Trophoblast cell (in vitro differentiated cells and primary cell): ENCODE measurements around the gene AGBL5.

Experiments
- DNase-seq, 2 donors: peaks; one replicate each; pipeline ENCODE4 v3.0.0-alpha.2; 2016
- H2AFZ ChIP-seq: 2 replicates; pipeline ENCODE4 v1.6.1; 2013; ENCODE audit warnings: low read length, moderate library complexity, mild to moderate bottlenecking; ENCODE audit not compliant: insufficient read depth, poor library complexity
- H2AK5ac ChIP-seq: 2 replicates; pipeline ENCODE4 v1.6.1; 2013; ENCODE audit warnings: mild to moderate bottlenecking, low read length
- H2BK120ac ChIP-seq: 2 replicates; pipeline ENCODE4 v1.6.1; 2013; ENCODE audit warnings: low read length, mild to moderate bottlenecking, moderate library complexity; ENCODE audit not compliant: insufficient read depth, poor library complexity
- H2BK12ac ChIP-seq: 2 replicates; pipeline ENCODE4 v1.6.1; 2013; ENCODE audit warnings: mild to moderate bottlenecking, low read length, moderate library complexity
- H2BK5ac ChIP-seq: 2 replicates; pipeline ENCODE4 v1.6.1; 2013; ENCODE audit warnings: low read length, low read depth, moderate library complexity, mild to moderate bottlenecking; ENCODE audit not compliant: poor library complexity
- H3K14ac ChIP-seq: 2 replicates; pipeline ENCODE4 v1.6.1; 2013; ENCODE audit warnings: mild to moderate bottlenecking, low read length
- H3K18ac ChIP-seq: 2 replicates; pipeline ENCODE4 v1.6.1; 2013; ENCODE audit warnings: mild to moderate bottlenecking, low read length
- H3K23ac ChIP-seq: 2 replicates; pipeline ENCODE4 v1.6.1; 2013; ENCODE audit warnings: low read length
- H3K27ac ChIP-seq: 2 replicates; pipeline ENCODE4 v1.5.1; 2013; ENCODE audit warnings: low read depth, mild to moderate bottlenecking, inconsistent platforms, low read length, moderate library complexity
- H3K27me3 ChIP-seq: 2 replicates; pipeline ENCODE4 v1.6.1; 2013; ENCODE audit warnings: inconsistent platforms, mild to moderate bottlenecking, low read length, moderate library complexity; ENCODE audit not compliant: insufficient read depth
- H3K36me3 ChIP-seq, 2 experiments: 1 replicate in 1 of 2; 2 replicates in 1 of 2; pipeline ENCODE4 v1.6.1; 2013; ENCODE audit warnings: low read length in 2 of 2, mild to moderate bottlenecking in 2 of 2, moderate library complexity in 1 of 2; ENCODE audit not compliant: insufficient read depth in 2 of 2, control insufficient read depth in 1 of 2
- H3K4ac ChIP-seq: 2 replicates; pipeline ENCODE4 v1.6.1; 2013; ENCODE audit warnings: low read depth, mild to moderate bottlenecking, low read length, moderate library complexity
- H3K4me1 ChIP-seq, 2 experiments: 1 replicate in 1 of 2; 2 replicates in 1 of 2; pipeline ENCODE4 v1.6.1; 2013; ENCODE audit warnings: low read length in 2 of 2, mild to moderate bottlenecking in 2 of 2, moderate library complexity in 1 of 2; ENCODE audit not compliant: insufficient read depth in 2 of 2, control insufficient read depth in 1 of 2
- H3K4me2 ChIP-seq: 2 replicates; pipeline ENCODE4 v1.6.1; 2013; ENCODE audit warnings: inconsistent platforms, mild to moderate bottlenecking, low read length, moderate library complexity
- H3K4me3 ChIP-seq: 2 replicates; pipeline ENCODE4 v1.5.1; 2013; ENCODE audit warnings: mild to moderate bottlenecking, low read depth, low read length, inconsistent platforms
- H3K79me1 ChIP-seq: one replicate; pipeline ENCODE4 v1.6.1; 2013; ENCODE audit warnings: low read length
- H3K79me2 ChIP-seq: 2 replicates; pipeline ENCODE4 v1.6.1; 2013; ENCODE audit warnings: low read length, mild to moderate bottlenecking; ENCODE audit not compliant: control insufficient read depth, insufficient read depth, poor library complexity
- H3K9ac ChIP-seq: 2 replicates; pipeline ENCODE4 v1.6.1; 2013; ENCODE audit warnings: mild to moderate bottlenecking, low read length
- H3K9me3 ChIP-seq: 2 replicates; pipeline ENCODE4 v1.6.1; 2013; ENCODE audit warnings: low read depth, mild to moderate bottlenecking, control low read depth, inconsistent platforms, low read length; ENCODE audit not compliant: insufficient read depth
- H4K12ac ChIP-seq: 2 replicates; pipeline ENCODE4 v1.6.1; 2013; ENCODE audit warnings: low read depth, mild to moderate bottlenecking, low read length, moderate library complexity
- H4K8ac ChIP-seq: 2 replicates; pipeline ENCODE4 v1.6.1; 2013; ENCODE audit warnings: low read depth, mild to moderate bottlenecking, low read length, moderate library complexity
- H4K91ac ChIP-seq: one replicate; pipeline ENCODE4 v1.6.1; 2013; ENCODE audit warnings: low read depth, mild to moderate bottlenecking, low read length, moderate library complexity
- WGBS: extraction: QIAGEN DNeasy Blood & Tissue Kit; methylation state at CpG from one replicate; pipeline ENCODE4 v1.1.7; 2013; ENCODE audit warnings: missing lambda C conversion rate; ENCODE audit not compliant: insufficient read length, insufficient coverage; ENCODE audit errors: extremely low coverage; 5-methylcytosine and 5-hydroxymethylcytosine counted together

AGBL5 gene

DNA sequence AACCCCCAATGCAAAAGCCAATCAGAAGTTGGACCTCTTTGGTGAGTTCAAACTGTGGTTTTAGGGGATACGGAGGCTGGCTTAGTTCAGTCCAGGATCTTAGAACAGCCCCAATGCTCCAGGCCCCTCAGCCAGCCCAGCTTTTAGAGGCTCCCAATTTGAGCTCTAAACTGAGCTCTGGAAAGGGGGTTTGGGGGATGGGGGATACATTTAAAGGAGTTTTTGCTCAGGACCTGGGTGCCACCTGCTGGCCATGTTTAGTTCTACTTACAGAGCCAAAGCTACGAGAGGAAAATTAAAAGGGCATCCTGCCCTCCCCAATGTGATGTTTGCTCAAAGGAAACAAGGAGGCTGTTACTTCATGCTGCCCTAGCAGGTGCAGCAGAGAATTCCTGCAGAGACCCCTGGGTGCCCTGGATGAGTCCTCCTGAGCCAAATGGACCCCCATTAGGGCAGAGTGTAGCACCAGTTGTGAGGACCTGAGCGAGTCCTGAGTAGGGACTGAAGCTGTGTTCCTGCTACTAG is 34.6 kb upstream of the AGBL5 start:
- Histone ChIP-seq H3K27ac (no peak overlapping the region), H3K27me3 (no peaks in the 10 kb centered on the region), H3K9ac (no peak overlapping the region), H3K36me3 (peaks cover 2 to 4% of the 10 kb centered on the region in 2 experiments), H2BK120ac (no peak overlapping the region), H3K79me2 (no peaks in the 10 kb centered on the region), H3K18ac (no peak overlapping the region), H4K12ac (no peak overlapping the region), H2BK5ac (no peak overlapping the region), H3K9me3 (no peaks in the 10 kb centered on the region), H3K79me1 (peaks cover 7% of the 10 kb centered on the region), H4K91ac (no peak overlapping the region), H3K4me2 (no peak overlapping the region), H3K23ac (no peak overlapping the region), H3K4ac (no peak overlapping the region), H2AK5ac (peak overlapping the region; percentile 40), H2BK12ac (no peak overlapping the region), H4K8ac (no peak overlapping the region), H3K14ac (no peak overlapping the region), H3K4me3 (no peak overlapping the region), H3K4me1 (peaks cover 11 to 16% of the 10 kb centered on the region in 2 experiments), H2AFZ (no peak overlapping the region)
- peak; percentile 42 to 72 for DNase-seq
- no CpG with 5 or more reads among the region's 3 CpGs for WGBS

DNA sequence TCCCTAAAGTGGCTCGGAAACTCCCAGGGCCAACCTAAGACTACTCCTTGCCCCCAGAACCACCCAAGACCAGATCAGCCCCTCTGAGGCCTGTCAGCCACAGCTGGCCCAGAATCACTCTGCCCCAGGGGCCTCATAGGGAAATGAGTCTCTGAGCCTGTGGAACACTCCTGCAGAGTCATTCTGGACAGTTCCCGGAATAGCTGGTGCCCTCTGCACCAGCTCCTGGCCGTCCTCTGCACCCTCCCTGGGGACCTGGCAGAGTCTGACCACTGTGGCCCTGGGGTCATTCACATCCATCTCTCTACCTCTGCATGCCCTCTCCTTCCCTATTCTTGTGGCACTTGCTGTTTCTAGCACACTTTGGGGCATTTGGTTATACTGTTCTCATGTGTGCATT is 33.3 kb upstream of the AGBL5 start:
- Histone ChIP-seq H4K12ac (no peak overlapping the region), H3K18ac (no peak overlapping the region), H3K27ac (no peak overlapping the region), H3K79me1 (peaks cover 7% of the 10 kb centered on the region), H3K9me3 (no peaks in the 10 kb centered on the region), H4K91ac (no peak overlapping the region), H3K4ac (no peak overlapping the region), H3K27me3 (no peaks in the 10 kb centered on the region), H4K8ac (no peak overlapping the region), H3K4me2 (no peak overlapping the region), H2BK5ac (no peak overlapping the region), H2BK12ac (no peak overlapping the region), H2AK5ac (no peak overlapping the region), H3K14ac (no peak overlapping the region), H3K36me3 (peaks cover 4 to 6% of the 10 kb centered on the region in 2 experiments), H3K79me2 (no peaks in the 10 kb centered on the region), H2AFZ (no peak overlapping the region), H3K9ac (no peak overlapping the region), H2BK120ac (no peak overlapping the region), H3K4me3 (no peak overlapping the region), H3K4me1 (peaks cover 16 to 21% of the 10 kb centered on the region in 2 experiments), H3K23ac (no peak overlapping the region)
- no peak for DNase-seq
- no CpG with 5 or more reads among the region's 3 CpGs for WGBS

DNA sequence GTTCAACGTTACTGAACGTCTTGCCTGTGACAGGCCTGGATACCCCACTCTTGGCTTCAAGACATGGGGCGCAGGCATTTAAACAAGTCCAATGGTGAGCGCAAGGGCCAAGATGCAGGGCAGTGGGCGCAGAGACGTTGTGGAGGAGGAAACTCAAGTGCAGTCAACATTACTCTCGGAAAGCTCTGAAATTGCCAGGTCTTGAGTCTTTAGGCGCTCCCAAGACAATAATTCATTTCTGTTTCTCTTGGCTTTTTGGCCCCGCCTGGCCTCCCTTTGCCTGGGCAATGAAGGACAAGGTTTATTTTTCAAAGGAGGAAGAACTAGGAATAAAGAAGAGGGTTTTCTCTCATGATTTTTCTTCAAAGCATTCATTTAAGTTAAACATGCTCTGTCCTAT is 32.0 kb upstream of the AGBL5 start:
- Histone ChIP-seq H3K4me1 (peaks cover 16 to 21% of the 10 kb centered on the region in 2 experiments), H3K9me3 (no peaks in the 10 kb centered on the region), H3K4me2 (no peak overlapping the region), H3K23ac (no peak overlapping the region), H4K8ac (no peak overlapping the region), H3K79me1 (peaks cover 7% of the 10 kb centered on the region), H2AK5ac (no peak overlapping the region), H3K18ac (no peak overlapping the region), H3K4me3 (no peak overlapping the region), H3K14ac (no peak overlapping the region), H3K27ac (no peak overlapping the region), H3K9ac (no peak overlapping the region), H2AFZ (no peak overlapping the region), H2BK5ac (no peak overlapping the region), H4K91ac (no peak overlapping the region), H2BK12ac (no peak overlapping the region), H3K4ac (no peak overlapping the region), H4K12ac (no peak overlapping the region), H2BK120ac (no peak overlapping the region), H3K27me3 (no peaks in the 10 kb centered on the region), H3K36me3 (peaks cover 14 to 16% of the 10 kb centered on the region in 2 experiments), H3K79me2 (no peaks in the 10 kb centered on the region)
- WGBS = no CpG with 5 or more reads among the region's 9 CpGs
- DNase-seq = no peak

DNA sequence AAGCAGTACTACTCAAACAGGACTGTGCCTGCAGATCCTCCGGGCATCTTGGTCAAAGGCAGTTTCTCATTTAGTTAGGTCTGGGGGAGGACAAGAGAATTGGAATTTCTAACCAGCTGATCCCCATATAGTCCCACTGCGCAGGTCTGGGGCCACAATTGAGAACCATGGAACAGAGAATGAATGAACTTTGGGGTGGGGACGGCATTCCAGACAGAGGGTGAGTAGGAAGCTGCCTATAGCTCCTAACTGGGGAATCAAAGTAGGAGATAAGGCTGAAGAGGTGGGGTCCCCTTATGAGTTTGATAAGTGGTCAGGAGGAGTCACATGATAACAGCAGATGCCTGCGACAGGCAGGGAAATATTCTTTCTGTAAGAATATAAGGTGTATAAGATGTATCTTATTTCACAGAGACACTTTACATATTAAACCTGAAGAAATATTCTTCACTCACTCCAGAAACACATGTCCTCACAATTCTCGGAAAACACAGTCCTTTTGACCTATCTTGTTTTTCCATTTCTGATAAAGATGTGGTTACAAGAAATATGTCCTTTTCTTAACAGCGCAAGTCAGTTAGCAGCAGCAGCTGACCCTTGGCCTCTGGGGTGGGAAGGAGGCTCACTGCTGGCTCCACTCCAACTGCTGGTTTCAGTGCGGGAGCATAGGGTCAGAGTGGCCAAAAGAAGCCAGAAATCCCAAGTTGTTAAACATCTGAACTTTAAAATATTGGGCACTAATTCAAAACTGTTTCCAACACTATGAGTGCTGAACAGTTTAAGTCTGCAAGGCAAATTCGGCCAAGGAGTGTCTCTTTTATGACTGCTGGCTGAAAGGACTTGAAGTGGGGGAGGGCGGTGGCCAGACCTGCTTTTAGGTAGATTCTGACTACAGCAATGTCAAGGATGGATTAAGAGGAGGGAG is 31.3 kb upstream of the AGBL5 start:
- H3K27ac ChIP-seq = peak overlapping the region; percentile 19
- peak overlapping the region; percentile 32 for H2BK12ac ChIP-seq
- peak overlapping the region; percentile 24 for H2BK120ac ChIP-seq
- no peak overlapping the region for H3K23ac ChIP-seq
- no peaks in the 10 kb centered on the region for H3K79me2 ChIP-seq
- H3K4ac ChIP-seq = no peak overlapping the region
- H2BK5ac ChIP-seq = no peak overlapping the region
- H3K14ac ChIP-seq = no peak overlapping the region
- no peaks in the 10 kb centered on the region for H3K9me3 ChIP-seq
- no peak overlapping the region for H4K8ac ChIP-seq
- H2AFZ ChIP-seq = no peak overlapping the region
- H3K36me3 ChIP-seq = peaks cover 13 to 16% of the 10 kb centered on the region in 2 experiments
- H3K4me2 ChIP-seq = no peak overlapping the region
- H3K9ac ChIP-seq = no peak overlapping the region
- peak overlapping the region; percentile 17 for H4K91ac ChIP-seq
- no peaks in the 10 kb centered on the region for H3K27me3 ChIP-seq
- peaks cover 16 to 21% of the 10 kb centered on the region in 2 experiments for H3K4me1 ChIP-seq
- H3K79me1 ChIP-seq = peaks cover 7% of the 10 kb centered on the region
- no peak overlapping the region for H3K4me3 ChIP-seq
- no peak overlapping the region for H2AK5ac ChIP-seq
- no peak overlapping the region for H4K12ac ChIP-seq
- DNase-seq = no peak
- no peak overlapping the region for H3K18ac ChIP-seq
- WGBS = no CpG with 5 or more reads among the region's 9 CpGs
